NCI-H1930 (cell line): Measurements from ENCODE around the gene RNF148.

ENCODE experiments used
- DNase-seq, 2 experiments: peaks; one replicate each; lab custom pipeline; 2025; lab: John Stamatoyannopoulos, UW

Gene RNF148, protein sequence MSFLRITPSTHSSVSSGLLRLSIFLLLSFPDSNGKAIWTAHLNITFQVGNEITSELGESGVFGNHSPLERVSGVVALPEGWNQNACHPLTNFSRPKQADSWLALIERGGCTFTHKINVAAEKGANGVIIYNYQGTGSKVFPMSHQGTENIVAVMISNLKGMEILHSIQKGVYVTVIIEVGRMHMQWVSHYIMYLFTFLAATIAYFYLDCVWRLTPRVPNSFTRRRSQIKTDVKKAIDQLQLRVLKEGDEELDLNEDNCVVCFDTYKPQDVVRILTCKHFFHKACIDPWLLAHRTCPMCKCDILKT

DNA sequence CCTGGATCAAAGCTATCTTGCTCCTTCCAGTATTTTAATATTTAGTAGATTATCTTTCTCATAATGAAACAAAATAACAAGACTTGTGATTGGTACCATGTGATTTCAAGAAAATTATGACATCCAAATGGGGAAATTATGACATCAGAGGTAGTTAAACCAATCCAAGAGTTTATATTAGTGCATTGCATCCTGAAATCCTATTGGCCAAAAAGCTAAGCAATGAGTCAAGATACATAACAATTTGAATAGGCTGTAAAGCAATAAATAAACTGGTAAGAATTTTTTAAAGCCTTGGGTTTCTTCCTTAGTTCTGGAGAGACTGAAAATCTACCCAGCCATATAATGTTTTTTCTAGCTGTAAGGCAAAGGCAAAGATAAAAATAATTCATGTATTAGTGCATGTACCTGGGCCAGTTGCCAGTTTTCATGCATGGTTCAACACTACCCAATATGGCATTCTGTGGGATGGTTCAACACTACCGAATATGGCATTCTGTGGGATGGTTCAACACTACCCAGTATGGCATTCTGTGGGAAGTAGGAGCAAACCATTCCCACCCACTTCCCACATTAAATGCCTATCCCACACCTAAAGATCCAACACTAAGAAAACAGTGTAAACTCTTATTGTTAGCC lies at the start of gene RNF148:
Gene RNF148 (minus strand): TSS at position 51 of the 639 bp plus-strand sequence. CDS start 172 bp downstream, outside the sequence.
- no peak for DNase-seq

DNA sequence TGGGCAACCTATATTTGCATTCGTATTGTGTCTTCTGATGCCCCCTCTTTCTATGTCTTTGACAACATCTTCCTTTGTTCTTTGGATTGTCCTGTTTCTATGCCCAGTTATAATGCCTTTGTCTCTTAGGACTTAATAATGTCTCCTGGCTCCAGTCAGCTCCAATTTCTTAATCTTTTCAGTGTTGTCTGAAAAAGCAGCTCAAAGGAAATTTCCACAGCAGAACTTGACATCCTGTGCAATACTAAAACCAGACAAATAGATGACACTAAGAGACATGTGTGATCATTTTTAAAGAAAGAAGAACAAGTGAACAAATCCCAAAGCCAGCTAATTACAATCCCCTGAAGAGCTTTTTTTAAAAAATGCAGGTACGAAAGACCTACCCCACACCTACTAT lies 47.7 kb upstream of the RNF148 start:
- DNase-seq = peak; percentile 79 to 81

DNA sequence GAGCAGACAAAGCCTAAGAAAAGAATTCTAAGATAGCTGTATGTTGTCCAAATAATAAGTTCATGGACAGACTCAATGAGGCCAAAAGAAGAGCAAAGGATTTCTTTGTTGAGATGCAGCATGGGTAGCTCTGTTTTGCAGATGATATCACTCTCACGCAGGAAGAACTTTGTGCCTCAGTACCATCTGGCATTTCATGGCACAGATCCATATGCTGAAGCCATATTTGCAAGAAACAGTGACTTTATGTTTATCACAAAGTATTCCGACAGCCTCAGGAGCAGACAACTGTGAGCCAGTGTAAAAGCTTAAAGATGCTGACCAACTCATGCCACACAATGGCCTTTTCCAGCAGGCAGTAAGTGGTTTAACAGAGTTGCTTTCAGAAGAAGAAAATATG lies 45.5 kb upstream of the RNF148 start:
- DNase-seq = no peak

DNA sequence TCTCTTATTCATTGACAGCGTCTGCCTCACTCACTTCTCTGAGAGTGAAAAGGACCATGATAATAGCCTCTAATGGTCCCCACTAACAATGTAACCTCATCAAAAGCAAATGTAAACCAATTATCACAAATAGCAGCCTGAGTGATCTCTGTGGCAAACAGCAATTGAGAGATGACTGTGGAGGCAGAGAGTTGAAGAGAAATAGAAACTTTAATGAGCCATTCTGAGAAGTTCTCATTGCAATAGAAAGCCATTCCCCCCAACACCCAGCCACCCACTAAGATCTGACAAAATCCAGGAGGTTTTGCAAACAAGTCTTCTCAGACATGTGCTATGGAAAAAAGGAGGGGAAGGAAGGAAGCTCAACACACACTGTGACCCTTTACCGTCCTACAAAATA lies 44.2 kb upstream of the RNF148 start:
- peak; percentile 77 to 78 for DNase-seq

DNA sequence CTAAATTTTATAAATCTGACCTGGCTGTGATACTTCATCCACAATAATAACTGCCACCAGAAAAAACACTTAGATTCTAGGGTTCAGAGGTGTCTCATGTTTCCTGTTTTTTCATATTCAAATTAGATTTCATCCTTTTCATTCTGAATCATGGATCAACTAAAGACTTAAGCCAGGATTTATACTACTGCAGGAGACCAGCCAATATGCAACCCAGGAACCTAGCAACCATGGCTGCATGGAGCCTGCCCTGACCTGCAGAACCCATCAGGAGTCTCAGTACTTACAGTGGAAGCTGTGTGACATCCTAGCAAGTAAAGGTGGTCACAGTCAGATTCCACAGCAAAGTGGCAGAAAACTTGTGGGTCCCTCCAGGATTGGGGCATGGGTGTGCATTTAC lies 40.5 kb upstream of the RNF148 start:
- DNase-seq = no peak

DNA sequence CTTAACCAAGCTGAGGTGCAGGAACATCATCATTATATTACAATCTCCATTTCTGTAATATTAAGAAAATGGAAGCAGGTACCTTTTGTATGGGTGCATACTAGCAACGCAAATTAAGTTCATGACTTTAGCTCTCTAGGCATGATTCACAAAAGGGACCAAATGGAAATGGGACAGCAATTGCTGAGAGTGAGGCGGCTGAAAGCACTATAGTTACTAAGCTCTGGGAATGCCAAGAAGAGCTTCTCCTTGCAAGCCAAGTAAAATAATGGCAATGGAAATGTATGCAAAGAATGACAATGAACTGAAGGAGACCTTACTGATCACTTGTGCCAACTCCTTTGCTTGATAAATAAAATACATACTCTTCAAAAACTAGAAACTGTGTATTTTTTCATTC lies 36.2 kb upstream of the RNF148 start:
- DNase-seq = no peak

DNA sequence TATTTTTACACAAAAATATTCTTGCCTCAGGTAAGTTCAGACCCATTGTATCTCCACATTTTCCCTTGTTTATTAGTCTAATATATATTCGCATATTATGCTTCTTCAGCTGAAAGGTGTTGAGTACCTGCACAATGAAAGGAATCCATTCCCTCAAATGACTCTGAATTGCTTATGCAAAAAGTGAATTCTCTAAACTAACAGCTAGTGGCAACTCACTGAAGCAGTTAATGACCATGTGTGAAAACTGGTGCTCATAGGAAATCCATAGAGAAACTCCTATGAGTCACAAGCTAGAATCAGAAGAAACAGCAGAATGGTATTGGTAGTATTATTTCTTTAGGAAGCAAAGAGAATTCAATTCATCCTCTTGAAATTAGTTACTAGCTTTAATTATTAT lies 33.5 kb upstream of the RNF148 start:
- no peak for DNase-seq

DNA sequence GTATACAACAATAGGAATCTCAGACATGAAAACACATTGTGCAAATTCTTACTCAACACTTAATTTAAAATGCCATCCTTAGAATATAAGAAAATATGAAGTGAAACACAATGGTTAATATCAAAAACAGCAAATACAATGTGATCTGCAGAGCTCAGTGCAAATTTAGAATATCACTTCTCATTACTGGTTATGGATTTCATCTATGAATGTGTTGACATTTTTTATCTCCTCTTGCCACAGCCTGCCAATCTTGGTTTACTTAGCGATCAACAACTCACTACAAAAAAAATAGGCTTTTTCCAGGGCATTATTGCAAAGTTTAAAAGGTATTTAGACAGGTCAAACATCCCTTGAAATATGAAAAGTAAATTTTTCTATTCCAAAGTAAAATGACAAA lies 25.0 kb upstream of the RNF148 start:
- no peak for DNase-seq

DNA sequence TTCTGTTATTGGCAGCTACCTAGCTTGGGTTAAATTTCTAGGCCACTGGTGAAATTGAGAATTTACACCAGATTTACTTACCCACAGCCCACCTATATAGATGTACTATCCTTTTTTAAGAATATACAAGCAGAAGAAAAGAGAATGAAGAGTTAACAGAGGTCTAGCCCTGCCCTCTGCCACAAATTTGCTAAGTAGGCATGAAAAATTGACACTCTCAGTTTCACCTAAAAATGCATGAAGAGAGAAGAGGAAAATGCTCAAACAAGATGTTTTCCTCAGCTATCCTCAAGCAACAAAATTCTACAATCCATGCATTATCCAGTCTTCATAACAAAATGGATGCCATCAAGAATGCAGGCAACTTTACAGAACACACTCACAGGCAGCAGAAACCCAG lies 24.6 kb upstream of the RNF148 start:
- DNase-seq = no peak

DNA sequence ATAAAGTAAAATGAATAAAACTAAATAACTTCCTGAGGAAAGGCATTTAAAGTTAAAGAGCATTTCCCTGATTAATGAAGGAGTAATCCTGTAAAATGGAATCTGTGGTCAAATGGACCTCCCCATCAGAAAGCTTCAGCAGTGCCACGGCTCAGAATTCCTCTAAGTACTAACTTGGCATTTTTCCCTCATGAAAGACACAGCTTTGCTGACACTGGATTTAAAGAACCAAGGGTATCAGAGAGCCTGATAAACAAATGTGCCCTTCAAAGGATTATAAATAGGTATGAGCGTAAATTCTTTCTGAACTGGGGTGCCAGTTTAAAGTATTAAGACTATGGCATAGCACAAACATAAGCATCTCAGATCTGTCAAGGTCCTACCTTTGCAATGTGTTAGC lies 24.2 kb upstream of the RNF148 start:
- no peak for DNase-seq

DNA sequence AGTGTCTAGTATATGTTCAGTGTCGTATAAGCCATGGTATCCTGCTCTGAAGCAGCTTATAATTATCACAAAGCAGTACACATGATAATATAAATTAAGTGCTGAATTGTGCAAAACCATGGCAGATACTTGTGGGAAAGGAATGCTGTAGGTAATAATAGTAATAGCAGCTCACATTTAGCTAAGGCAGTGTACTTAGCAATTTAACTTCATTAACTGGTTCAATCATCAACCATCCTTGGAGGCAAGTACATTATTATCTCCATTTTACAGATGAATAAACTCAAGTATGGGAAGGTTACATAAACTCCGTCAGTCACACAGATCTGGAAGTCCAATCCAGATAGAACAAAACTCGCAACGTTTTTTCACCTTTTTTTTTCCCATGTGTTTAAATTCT lies 21.6 kb upstream of the RNF148 start:
- no peak for DNase-seq

DNA sequence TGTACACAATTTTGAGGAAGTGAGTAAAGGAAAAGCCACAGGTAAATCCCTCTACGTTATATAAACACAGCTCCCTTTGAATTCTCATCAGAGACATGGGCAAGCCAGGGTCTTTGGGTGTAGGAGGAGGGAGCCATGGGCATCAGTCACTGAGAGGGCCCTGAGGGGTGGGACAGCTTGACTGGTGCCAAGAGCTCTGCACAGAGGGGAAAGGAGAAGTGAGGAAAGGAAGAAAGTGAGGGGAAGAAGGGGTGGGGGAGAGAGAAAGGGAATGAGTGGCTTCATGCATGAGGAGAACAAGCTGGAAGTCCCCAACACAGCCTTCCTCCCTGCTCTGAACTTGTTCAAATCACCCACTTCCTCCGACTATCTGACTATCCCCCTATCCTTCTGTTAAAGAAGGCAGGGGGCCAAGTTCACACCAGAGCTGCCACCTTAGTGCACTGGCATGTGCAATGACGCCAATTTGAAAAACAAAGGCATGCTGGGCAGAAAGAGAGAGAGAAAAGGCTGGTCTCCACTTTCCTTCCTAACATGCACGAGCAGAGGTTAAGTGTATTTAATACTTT lies 16.4 kb upstream of the RNF148 start:
- no peak for DNase-seq

DNA sequence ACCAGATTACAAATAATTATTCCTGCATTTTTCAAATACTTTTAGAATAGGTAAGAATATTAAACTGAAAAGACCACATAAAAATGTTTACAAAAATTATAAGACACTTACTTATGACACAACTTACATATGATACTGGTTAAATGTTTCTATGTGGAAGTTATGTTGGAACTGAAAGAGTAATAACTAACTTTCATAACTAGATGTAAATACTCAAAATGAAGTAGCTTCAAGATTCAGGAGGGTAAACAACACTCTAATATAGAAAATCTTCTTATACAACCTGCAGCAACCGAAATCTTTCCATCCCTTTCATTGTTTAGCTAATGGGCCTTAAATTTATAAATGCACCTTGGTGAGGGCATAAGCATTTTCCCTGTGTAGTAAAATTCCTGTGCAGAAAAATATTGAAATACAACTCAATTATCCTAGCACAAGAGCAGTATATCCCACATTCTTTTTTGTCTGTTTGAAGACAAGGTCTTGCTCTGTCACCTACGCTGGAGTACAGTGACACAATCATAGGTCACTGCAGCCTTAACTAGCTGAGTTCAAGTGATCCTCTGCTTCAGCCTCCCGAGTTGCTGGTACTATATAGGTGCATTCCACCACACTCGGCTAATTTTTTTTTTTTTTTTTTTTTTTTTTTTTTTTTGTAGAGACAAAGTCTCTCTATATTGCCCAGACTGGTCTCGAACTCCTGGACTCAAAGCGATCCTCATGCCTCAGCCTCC lies 14.8 kb upstream of the RNF148 start:
- no peak for DNase-seq

DNA sequence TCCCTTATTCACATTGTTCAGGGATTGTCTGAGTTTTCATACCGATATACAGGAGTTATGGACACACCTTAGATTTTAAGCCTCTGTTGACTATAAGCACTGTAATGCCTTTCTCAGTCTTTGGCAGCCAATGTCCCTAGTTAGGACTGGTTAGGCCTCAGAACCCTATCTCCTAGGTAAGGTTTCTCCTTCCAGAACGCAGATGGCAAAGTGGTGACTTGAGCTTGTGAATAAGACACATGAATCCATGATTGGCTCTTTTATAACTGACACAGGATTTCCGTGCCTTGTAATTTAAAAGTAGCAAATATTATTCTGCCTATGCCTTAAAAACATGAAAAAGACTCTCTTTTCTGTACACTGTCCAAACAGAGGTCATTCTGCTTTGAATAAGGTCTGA lies 12.5 kb upstream of the RNF148 start:
- no peak for DNase-seq

DNA sequence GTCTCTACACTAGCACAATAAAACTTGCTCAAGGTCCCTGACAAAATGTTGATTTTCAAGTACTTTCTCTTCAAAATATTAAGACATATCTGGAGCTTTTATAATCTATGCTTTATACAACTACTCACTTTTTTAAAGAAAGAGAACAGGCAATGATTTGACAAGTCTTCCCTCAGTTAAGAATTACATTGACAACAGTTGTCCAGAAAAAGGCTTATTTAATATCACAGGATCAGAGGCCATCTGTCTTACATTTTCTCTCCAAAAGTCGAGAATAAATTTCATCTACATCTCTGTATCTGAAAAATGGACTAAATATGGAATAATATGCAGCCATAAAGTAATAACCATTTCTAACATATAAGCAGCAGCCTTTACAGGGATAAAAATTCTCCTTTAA lies 8.2 kb upstream of the RNF148 start:
- DNase-seq = no peak

DNA sequence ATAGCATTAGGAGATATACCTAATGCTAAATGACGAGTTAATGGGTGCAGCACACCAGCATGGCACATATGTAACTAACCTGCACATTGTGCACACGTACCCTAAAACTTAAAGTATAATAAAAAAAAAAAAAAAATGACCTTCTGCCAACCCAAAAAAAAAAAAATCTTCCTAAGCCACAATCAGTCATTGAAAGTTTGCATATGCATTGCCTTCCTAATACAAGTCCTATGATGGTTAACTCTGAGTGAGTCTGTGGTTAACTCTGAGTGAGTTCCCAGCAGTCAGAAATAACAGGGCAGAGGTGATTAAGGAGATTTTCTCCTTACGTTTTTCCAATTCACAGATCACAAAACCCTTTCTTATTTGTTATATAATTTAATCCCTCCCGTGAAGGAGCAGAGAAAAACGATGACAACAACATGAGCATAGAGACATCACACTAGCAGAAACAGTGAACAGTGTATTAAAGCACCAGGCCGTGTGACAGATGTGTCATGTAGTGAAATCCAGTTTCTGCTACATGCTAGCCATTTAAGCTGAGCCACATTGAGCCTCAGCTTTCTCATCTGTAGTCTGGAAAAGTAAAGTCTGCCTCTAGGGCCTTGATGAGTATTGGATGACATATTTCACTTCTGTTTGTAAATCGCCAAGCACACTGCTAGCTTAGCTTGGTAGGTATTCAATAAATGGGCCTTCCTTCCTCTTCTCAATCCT lies 7.4 kb upstream of the RNF148 start:
- DNase-seq = no peak

DNA sequence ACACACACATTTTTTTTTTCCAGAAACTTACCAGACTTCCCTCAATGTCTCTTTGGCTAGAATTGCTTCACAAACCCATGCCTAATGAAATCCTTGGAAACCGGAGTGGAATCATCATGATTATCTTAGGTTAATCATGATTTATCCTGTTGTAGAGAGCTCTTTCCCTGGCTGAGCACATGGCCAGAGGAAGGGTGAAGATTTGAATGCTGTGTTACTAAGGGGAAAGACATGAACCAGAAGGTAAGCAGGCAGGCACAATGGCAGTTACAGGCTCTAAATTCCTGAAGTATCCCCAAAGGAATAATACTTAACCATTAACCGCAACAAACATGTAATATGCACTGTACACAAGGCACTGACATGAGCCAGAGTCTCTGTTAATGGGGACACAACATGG lies 4.1 kb upstream of the RNF148 start:
- DNase-seq = no peak

DNA sequence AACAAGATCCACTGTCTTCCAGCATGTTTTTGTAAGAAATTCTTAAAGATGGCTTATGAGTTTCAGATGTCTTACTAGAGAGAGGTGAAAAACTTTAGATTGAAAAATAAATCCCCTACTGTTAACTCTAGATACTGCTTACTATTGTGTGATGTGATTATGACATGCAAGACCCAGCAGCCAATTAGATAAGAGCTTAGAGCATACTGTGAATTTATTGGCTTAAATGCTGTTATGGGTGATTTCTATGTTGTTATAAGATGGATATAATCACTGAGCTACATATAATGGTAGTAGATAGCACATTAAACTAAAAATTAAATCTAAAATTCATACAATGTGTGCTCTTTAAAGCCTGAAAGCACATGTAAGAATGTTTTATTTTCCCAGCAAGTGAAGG lies 3.7 kb downstream of the RNF148 start, which contains the start of gene RNF133:
Gene RNF133 (minus strand): TSS at position 101 of the 400 bp plus-strand sequence. CDS start 199 bp downstream, outside the sequence.
- DNase-seq = no peak

DNA sequence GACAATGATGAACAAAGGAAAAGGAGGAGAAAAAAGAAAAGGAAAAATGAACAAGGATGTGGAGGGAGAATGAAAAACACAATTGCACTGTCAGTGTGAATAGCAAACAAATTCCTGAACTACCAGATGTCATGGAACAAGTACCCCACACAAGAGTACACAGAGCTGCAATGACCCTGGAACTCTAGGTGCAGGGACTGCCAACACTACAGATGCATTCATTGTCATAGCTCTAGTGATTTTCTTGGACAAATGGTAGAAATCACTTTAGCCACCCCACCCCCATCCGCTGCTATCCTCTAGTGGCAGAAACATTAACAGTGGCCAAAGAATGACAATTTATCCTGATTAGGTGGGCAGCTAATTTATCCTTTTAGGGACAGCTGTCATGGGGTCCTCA lies 6.9 kb downstream of the RNF148 start:
- no peak for DNase-seq

DNA sequence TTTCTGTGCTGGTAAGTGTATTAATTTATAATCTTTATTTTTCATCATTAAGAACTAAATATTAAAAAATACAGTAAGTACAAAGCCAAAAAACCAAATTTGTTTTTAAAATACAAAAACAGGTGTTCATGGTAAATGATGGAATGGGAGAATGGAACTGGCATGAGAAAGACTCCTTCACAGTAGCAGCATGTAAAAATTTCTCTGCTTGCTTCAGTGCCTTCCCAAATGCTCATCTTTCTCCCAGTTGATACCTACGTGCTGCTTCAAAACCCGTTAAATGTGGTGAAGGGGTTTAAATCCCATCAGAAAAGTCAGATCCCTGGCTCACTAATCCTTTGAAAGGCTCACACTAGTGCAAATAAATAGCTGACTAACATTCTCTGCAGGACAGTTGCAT lies 8.0 kb downstream of the RNF148 start:
- DNase-seq = no peak

DNA sequence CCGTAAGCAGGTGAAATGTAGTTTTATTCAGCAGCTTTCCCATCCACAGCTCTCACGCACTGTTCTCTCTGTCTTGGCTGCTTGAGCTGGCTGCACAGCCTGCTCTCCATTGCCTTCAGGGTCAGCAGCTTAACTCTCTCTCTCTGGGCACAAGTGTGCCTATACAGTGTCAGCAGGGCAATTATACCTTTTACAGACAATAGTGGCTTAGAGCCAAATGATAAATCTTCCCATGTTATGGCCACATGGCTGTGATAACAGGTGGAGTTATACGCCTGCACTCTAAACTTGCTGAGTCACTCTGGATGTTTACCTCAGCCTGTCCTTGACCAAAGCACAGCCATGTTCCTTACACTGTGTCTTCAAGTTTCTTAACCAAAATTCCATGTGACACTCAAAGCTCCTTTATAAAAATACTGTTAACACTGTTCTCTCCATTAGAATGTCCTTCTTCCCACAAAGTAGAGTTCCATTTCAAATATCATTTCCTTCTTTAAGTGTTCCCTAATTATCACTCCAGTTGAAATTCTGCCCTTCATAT lies 9.9 kb downstream of the RNF148 start:
- DNase-seq = no peak
